Effector CD4-positive, alpha-beta T cell (primary cell): ENCODE measurements around the gene BCL7C.
"Not testable (repeated sequence)": the region's sequence is repeated elsewhere in the genome, so short reads cannot be mapped to it uniquely, and the experiment has no call there.

Experiments
- DNase-seq: peaks from one replicate; pipeline ENCODE4 v3.0.0-alpha.2; 2020
- total RNA-seq: gene quantifications from one replicate; lab custom pipeline; 2026; lab: John Stamatoyannopoulos, UW

Gene BCL7C
- total RNA-seq, result 18.8 reads per million, percentile 45 among the genes with 10 or more reads in this experiment

DNA sequence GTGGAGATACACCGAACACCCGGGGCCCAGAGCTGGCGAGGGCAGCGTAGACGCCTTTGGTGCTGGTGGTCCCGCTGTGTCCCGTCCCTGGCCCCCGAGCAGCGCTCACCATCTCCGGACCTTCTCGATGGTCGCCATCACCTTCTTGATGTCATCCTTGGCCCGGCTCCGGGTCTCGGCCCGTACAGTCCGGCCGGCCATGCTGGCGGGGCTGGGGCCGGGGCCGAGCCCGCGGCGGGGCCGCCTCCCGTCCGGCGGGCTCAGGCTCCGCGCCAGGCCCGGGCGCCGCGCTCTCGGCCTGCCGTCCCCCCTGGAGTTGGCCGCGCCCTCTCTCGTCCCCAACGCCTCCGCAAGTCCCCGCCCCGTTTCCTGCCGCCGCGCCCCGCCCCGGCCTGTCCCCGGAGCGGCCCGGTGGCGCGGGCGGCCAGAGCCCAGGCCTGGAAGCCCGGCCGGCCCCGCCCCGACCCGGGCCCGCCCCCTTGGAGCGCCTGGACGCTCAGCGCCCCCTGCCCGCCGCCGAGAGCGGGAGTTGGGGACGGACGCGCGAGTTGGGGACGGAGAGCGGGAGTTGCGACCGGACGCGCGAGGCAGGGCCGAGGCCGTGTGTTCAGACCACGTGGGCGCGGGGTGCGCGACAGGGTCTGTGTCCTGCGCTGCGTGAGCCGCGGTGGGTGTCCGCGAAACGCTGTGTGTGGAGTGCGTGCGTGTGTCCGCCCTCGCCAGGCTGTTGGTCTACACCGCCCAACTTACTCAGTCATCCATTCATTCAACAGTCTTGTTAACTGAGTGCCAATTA, at the start of gene BCL7C:
Gene BCL7C, minus strand, starts transcription at position 334 of the 796 bp plus-strand sequence. Its CDS starts 133 bp downstream, at position 201.
- DNase-seq, result peak; percentile 69

DNA sequence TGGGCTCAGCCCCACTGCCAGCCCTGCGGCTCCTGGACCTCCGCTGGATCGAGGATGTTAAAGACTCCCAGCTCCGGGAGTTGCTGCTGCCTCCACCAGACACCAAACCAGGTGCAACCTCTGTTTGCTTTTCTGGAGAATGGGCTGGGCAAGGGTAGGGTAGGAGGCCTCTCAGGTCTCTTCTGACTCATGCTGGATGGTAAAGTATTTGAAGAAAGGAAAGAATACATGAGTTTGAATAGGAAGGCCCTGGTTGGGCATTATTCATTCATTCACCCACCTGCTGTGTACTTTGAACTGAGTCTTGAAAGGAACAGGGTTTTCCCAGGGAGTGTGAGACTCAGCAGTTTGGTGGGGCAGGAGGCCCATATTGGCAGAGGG, 48.5 kb upstream of the BCL7C start:
- DNase-seq, result no peak

DNA sequence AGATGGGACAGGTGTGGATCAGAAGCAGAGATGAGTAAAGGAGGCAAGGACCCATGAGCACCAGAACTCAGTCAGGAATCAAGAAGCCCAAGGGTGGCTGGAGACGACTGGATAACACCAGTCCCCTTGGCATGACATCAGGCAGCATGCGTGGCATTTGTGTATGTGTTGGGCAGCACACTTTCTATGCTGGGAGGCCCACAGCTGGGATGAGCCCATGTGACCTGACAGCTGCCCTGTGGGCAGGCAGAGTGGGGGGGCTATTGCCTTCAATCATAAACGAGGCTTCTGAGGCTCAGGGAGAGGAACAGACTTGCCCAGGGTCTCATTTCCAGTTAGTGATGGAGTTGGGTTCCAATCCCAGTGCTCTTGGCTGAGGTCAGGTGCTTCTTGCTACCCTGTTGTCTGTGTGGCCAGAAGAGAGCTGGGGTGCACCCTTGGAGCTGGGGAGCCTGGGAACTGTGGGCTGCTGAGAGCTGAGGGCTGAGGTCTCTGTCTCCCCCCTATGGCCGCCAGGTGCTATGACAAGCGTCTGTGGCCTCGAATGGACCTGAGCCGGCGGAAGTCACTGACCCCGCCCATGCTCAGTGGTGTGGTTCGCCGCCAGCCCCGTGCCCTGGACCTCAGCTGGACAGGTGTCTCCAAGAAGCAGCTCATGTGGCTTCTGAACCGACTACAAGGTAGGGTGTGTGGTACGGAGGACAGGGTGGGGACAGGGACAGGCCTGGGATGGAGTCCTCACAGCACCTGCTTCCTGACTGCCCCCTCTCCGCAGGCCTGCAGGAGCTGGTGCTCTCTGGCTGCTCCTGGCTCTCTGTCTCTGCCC, 47.9 kb upstream of the BCL7C start:
- peak; percentile 48 for DNase-seq

DNA sequence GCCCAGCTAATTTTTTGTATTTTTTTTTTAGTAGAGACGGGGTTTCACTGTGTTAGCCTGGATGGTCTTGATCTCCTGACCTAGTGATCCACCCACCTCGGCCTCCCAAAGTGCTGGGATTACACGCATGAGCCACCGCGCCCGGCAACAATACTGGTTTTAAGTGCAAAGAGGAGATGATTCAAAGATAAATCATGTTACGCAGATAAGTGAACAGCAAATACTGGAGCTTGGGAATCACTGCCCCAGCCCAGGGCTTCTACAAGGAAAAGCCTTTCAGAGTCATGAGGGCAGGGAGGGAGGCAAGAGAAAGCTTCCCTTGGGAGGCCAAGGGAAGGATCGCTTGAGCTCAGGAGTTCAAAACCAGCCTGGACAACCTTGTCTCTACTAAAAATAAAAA, 45.7 kb upstream of the BCL7C start:
- DNase-seq, result not testable (repeated sequence)

DNA sequence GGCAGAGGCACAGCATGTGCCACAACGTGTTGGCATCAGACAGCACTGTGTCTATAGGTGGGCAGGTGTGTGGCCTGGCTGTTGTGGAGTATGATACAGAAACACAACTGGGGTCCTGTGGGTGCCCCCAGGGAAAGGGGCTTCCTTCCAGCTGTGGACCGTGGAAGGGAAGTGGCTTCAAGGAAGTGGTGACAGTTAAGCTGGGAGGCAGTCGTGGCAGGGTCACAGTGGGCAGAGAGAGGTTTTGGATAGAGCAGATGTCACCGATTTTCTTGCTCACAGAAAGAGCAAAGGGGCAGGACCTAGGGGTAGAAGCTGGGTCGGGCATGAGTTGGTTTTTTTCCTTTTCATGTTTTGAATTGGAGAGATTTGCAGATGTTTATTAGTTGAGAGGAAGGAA, 43.8 kb upstream of the BCL7C start:
- no peak for DNase-seq

DNA sequence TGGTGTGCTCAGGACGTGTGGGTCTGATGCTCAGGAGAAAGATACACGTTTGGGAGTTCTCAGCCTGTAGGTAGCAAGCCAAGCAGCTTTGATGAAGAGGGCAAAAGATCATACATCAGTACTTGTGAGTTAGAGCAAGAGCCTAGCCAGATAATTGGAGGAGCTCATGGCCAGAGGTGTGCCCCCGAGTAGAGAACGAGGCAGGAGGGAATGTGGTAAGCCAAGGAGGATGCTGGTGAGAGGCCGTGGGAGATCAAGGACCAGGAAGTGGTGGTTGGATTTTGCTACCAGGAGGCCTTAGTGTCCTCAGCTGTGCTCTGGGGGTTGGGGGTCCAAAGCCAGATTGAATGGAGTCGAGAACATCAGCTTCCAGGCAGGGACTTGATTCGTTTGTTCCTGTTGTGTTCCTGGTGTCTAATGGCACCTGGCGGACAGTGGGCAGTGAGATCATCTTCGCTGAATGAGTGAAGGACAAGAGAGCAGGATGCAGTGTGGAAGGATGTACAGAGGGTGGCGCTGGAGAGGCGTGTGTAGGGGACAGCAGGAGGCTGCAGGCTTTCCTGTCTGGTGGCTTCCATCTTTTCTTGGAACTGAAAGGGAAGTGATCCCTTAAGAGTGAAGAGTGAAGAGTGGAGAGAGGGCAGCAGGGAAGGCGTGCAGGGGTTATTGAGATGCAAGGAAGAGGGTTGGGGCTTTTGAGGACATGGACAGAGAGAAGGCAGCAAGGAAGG, 41.1 kb upstream of the BCL7C start:
- DNase-seq, result no peak

DNA sequence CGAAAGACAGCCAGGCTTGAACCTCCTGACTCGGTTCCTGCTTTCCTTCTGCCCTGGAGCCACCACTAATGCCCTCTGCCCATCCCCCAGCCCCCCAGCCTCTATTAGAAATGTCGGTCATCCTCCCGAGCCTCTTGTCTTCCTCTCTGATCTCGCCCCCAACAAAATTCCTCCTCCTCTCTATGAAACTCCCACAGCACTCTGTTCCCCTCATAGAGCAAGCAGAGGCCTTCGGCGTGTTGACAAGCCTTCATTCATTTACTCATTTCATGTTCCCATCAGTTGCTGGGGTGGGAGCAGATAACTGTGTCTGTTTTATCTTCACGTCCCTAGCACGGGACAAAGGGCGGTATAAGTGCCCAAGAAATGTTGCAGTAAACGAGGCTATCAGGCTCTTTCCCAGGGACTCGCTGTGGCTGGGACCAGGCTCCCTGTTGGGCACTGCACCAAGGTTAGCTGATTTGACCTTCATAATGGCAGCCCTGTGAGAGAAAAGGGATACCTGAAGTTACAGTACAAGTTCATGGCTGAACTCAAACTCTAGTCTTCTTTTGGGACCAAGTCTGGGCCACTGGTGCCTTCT, 37.3 kb upstream of the BCL7C start:
- DNase-seq, result no peak

DNA sequence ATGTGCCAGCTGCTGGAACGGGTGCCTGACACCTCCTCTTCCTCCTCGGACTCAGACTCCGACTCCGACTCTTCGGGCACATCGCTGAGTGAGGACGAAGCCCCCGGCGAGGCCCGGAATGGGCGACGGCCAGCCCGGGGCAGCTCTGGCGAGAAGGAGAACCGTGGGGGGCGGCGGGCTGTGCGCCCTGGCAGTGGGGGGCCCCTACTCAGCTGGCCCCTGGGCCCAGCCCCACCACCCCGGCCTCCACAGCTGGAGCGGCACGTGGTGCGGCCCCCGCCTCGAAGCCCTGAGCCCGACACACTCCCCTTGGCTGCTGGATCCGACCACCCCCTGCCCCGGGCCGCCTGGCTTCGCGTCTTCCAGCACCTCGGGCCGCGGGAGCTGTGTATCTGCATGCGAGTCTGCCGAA, 36.3 kb upstream of the BCL7C start:
- no peak for DNase-seq

DNA sequence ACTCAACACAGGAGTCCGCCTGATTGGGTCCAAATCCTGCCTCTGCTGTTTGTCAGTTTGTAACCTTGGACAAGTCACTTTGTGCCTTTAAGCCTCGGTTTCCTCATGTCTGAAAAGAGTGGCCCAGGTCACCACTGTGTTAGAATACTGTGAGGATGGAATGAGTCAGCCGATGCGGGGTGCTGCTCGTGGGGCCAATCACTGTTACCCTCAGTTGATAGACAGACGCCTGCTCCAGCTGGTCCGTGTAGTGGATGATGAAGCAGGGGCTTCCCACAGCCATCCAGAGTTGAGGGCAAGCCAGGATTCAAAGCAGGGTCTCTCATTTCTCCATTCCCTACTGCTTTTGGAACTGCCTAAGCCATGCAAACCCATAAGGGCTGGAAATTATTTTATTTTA, 35.3 kb upstream of the BCL7C start:
- no peak for DNase-seq

DNA sequence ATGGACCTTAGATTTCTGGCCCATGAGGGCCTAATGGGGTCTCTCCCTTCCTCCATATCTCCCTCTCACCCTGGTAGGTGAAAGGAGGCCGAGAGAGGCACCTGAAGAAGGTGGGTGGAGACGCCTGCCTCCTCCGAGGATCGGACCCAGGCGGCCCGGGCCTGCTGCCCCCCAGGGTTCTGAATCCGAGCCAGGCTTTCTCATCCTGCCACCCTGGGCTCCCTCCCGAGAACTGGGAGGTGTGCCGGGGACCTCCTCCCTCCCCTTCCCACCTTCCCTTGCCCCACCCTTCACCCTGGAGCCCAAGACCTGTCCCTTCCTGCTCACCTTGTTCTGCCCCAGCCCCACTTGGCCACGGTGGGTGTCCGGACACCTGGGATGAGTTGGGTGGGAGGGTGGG, 34.5 kb upstream of the BCL7C start:
- no peak for DNase-seq

DNA sequence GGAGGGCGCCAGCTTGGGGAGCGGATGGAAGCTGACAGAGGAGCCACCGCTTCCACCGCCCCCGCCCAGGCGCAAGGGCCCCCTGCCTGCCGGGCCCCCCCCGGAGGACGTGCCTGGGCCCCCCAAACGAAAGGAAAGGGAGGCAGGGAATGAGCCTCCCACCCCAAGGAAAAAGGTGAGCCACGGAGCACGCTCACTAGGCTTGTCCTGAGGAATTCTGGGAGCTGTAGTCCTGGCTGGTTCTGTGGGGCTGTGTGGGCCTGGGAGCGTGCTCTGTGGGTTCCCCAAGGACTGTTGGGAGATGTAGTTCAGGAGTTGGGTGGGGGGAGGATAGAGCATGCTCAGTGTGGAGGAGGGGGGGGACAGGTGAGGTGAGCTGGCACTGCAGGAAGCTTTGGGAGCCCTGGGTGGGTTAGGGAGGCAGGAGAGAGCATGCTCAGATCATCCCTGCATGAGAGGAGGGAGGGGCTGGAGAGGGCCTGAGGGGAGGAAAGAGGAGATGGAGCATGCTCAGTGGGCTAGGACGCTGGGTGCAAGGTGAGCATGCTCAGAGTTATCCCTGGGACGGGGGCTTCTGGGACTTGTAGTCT, 34.0 kb upstream of the BCL7C start:
- no peak for DNase-seq

DNA sequence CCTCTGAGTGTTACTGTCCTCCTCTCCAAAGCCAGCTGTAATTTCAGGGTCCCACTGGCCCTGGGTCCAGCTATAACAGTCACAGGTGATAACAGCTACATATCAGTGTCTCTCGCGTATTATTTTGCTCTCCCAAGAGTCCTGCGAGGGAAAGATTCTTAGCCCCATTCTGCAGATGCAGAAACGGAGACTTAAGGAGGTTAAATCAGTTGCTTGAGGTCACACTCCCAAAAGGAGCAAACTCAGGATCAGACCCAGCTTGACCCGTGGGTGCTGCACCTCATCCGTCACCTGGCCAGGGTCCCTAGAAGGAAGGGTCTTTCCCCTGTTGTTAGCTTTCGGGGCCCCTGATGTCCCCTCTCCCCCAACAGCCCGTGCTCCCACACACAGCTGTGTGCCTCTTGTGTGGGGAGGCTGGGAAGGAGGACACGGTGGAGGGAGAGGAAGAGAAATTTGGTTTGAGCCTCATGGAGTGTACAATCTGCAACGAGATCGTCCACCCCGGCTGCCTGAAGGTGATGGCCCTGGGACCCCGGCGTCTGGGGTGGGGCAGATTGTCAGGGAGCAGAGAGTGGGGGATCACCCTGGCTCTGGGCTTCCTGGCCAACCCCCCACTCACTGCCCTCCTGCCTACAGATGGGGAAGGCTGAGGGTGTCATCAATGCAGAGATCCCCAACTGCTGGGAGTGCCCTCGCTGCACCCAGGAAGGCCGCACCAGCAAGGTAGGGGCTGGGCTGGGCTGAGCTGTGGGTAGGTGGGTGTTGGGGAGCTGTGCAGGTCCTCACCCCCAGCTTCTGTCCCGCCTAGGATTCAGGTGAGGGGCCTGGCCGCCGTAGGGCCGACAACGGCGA, 33.3 kb upstream of the BCL7C start:
- DNase-seq, result no peak

DNA sequence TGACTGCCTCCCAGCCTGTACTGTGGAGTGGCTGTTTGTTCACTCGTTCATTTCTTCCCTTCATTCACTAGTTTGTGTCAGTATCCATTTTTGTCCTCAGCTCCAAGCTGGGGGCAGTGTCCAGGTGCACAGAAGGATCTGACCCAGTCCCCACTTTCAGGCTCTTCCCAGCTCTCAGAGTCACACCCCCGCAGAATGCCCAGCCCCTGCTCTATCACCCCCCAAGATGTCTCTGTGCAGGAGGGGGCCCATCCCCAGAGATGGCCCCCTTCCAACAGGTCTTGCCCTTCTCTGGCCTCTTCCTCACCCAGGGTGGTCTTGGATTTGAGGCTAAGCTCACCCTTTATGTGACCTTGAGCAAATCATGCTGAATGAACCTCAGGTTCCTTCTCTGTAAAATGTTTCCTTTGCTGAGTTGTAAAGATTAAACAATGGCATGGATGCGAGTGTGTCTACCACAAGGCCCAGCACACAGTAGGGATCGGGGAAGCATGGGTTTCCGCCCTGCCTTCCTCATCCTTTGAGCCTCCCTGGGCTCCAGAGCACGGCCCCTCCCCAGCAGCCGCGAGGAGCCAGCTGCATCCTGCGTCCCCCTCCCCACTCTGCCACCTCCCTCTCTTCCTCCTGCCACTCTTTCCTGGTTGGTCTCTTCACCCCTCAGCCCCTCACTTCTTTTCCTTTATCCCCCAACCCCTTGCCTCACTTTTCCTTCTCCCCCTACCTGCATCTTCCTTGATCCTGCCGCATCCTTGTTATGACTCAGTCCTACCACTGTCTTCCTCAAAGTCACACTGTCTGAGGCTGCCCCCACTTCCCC, 32.3 kb upstream of the BCL7C start:
- DNase-seq, result no peak

DNA sequence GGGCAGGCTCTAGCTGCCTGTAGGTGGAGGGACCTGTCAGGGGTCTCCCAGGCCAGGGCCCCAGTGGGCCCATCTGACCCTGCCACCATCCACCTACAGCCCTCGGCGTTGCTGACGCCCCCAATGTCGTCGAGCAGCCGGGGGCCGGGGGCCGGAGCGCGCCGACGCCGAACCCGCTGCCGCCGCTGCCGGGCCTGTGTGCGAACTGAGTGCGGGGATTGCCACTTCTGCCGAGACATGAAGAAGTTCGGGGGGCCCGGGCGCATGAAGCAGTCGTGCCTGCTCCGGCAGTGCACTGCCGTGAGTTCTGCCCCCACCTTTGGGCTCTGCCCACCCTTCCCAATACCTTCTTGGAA, 31.7 kb upstream of the BCL7C start:
- no peak for DNase-seq

DNA sequence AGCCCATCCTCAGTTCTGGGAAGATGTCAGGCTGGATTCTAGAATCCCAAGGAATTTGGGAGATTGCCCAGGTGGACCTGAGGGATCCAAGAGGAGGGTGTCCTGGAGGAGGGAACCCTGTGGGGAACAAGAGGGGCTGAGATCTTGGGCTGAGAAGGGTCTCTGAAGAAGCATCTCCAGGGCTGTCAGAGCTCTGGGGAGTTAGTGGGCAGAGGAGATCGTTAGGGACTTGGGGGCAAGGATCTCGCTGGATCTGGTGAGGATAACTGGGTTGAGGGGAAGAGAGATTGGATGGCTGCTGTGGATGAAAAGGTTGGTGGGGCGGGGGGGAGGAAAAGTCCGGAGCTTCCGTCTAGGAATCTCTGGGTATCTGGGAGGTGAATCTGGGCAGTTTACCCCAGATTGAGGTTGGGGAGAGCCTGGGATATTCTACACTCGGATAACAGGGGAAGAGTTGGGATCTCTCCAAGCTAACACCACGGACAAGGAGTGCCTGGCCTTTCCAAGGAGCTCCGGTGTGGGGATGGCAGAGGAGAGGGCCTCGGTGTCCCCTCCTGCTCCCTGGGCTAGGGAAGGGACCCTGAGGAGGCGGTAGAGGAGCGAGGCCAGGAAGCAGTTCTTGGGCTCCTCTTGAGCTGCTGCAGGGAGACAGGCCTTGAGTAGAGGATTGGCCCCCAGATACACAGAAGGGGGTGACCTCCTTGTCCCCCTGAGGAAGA, 31.2 kb upstream of the BCL7C start:
- no peak for DNase-seq

DNA sequence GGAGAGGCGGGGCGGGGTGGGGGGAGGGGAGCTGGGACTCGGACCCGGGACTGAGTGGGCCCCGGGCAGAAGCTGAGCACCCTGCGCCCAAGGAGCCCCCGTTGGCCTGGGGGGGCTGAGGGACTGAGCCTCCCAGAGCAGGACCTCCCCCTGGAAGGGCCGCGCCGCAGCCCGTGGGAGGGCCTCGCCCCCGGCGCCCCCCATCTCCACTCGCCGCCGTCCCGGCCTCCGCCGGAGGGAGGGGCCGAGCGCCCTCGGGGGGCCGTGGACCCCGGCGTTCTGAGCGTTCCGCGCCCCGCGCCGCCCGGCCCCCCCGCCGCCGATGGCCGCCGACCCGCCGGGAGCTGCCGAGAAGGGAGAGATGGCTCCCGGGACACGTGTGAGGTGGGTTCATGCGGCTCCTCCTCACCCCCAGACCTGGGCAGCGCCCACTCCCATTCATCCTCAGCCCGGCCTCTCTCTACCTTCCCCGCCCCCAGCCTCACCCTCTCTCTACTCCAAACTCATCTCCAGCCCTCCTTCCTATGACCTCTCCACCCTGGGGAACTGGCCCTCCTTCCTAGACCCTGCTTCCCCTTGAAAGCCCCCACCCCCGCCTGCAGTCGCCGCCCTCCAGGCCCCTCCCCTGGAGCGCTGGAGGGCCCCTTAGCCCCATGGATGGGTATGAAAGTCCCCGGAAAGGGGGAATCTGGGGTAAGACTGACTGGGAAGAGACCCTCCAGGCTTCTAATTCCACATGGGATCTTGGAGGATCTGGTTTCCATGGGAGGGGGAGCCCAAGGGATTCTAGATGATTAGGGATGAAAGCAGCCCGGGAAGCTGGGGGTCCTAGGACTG, 30.4 kb upstream of the BCL7C start:
- no peak for DNase-seq

DNA sequence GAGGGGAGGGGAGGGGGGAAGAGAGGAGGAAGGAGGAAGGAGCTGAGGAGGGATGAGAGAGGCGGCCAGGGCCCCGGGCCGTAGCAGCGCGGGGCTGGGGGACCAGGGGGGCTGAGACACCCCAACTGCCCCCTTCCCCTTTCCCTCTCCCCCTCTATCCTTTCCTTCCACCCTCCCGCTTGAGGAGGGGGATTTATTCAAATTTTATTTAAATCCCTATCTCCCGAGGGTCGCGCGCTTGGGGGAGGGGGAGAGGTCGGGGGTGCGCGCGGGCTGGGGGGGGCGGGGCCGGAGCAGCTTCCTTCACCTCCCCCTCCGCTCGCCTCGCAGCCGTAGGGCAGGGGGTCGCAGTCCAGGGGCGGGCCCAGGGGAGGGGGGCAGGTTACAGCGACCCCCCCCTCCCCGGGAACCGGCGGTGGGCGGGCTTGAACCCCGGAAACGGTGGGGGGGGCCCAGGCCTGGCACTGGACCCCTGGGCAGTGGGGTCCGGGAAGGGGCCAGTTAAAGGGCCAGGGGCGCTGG, 29.7 kb upstream of the BCL7C start, which contains the start of gene FBXL19:
Gene FBXL19, plus strand, starts transcription at position 19 of the 522 bp plus-strand sequence. CDS start 2,183 bp downstream, outside the sequence.
- no peak for DNase-seq

DNA sequence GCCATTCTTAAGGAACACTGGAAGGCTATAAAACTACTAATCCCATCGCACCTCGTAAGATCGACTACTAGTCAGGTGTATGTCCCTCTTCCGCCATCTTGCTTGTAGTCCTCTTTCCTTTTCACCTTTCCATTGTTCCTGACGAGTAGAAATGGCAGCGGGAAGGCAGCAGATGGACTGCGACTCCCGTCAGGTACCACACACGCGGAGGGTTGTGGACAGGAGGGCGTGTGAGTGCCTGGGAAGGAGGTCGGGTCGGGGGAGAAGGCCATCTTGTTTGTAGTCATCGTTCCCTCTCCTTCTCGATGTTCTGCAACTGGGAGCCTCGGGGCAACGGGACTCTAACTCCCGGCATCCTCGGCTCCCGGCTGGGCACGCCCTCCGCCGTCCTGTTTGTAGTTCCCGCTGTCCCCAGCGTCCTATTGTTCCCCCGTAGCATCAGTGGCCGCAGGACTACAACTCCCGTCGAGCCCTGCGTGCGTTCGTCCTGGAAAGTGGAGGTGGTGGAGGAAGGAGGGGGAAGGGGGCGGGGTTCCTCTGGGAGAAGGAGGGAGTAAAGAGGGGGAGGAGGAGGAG, 29.2 kb upstream of the BCL7C start:
- peak; percentile 96 for DNase-seq
